Common myeloid progenitor, CD34-positive (primary cell): ENCODE measurements around the gene SGMS1.

ENCODE experiments used
- CTCF ChIA-PET: fragments of 350-600 bp; sonication (Branson Sonifier 250); formaldehyde crosslinking; loops from one replicate; lab custom pipeline; 2021; ENCODE audit warnings: antibody characterized with exemption; lab: Charles Lee
- POLR2A ChIA-PET: fragments of 350-600 bp; sonication (Branson Sonifier 250); formaldehyde crosslinking; loops from one replicate; lab custom pipeline; 2021; ENCODE audit warnings: antibody characterized with exemption; lab: Charles Lee
- DNase-seq, 3 donors: peaks; one replicate each; pipeline versions ENCODE4 v3.0.0 to v3.0.0-alpha.2; 2013
- H3K27ac ChIP-seq, 2 experiments: 1 replicate in 1 of 2; 2 replicates in 1 of 2; pipeline ENCODE4 v1.7.0; 2013; ENCODE audit warnings: inconsistent platforms in 2 of 2, low read length in 2 of 2, mild to moderate bottlenecking in 2 of 2, low read depth in 1 of 2, moderate library complexity in 1 of 2; ENCODE audit not compliant: severe bottlenecking in 2 of 2, insufficient read depth in 1 of 2, poor library complexity in 1 of 2
- H3K27me3 ChIP-seq, 5 experiments: replicated peaks in 2 of 5; 1 replicate in 3 of 5; 2 replicates in 2 of 5; pipeline versions ENCODE4 v1.6.1 to v1.7.0; 2013; ENCODE audit warnings: low read length in 4 of 5, mild to moderate bottlenecking in 2 of 5, moderate library complexity in 2 of 5, inconsistent platforms in 1 of 5; ENCODE audit not compliant: insufficient read depth in 5 of 5, control insufficient read depth in 4 of 5
- H3K36me3 ChIP-seq, 4 experiments: 1 replicate in 2 of 4; 2 replicates in 2 of 4; pipeline versions ENCODE4 v1.6.1 to v1.7.0; 2013; ENCODE audit warnings: low read length in 3 of 4, control low read depth in 1 of 4, mild to moderate bottlenecking in 1 of 4; ENCODE audit not compliant: control insufficient read depth in 4 of 4, insufficient read depth in 4 of 4
- H3K4me1 ChIP-seq, 4 experiments: 1 replicate in 3 of 4; 2 replicates in 1 of 4; pipeline versions ENCODE4 v1.6.1 to v1.7.1; 2013; ENCODE audit warnings: low read length in 3 of 4, mild to moderate bottlenecking in 3 of 4, control low read depth in 1 of 4, inconsistent platforms in 1 of 4, moderate library complexity in 1 of 4; ENCODE audit not compliant: control insufficient read depth in 4 of 4, insufficient read depth in 4 of 4; ENCODE audit errors: control extremely low read depth in 1 of 4
- H3K4me3 ChIP-seq, 7 experiments: 1 replicate in 4 of 7; 2 replicates in 3 of 7; pipeline versions ENCODE4 v1.5.1 to v1.7.0; 2013; ENCODE audit warnings: mild to moderate bottlenecking in 7 of 7, low read length in 6 of 7, moderate library complexity in 6 of 7, inconsistent platforms in 2 of 7, low read depth in 2 of 7, control low read depth in 1 of 7; ENCODE audit not compliant: insufficient read depth in 4 of 7, control insufficient read depth in 1 of 7; ENCODE audit errors: extremely low read depth in 1 of 7
- H3K9me3 ChIP-seq, 5 experiments: 1 replicate in 4 of 5; 2 replicates in 1 of 5; pipeline versions ENCODE4 v1.6.1 to v1.7.1; 2013; ENCODE audit warnings: low read length in 4 of 5, mild to moderate bottlenecking in 2 of 5, inconsistent platforms in 1 of 5, low read depth in 1 of 5, moderate library complexity in 1 of 5; ENCODE audit not compliant: control insufficient read depth in 4 of 5, insufficient read depth in 2 of 5; ENCODE audit errors: control extremely low read depth in 1 of 5
- WGBS: methylation state at CpG from one replicate; pipeline ENCODE4 v1.1.5; 2013; ENCODE audit not compliant: insufficient coverage; 5-methylcytosine and 5-hydroxymethylcytosine counted together

SGMS1 gene

GRCh38 chr10:50406457-50407070 lies 217.2 kb downstream of the SGMS1 start:
- CTCF ChIA-PET = interaction anchor here (0.6 to 1.6 kb wide), 3 partner anchors 12 to 152 kb away, joined by 3 to 5 read pairs (median 3); no protein-coding TSS in a partner anchor
- Histone ChIP-seq H3K27ac (no peak overlapping the region), H3K27me3 (no peaks in the 10 kb centered on the region), H3K36me3 (peaks cover 0 to 4% (median under 1%) of the 10 kb centered on the region in 4 experiments), H3K4me1 (no peaks in the 10 kb centered on the region), H3K4me3 (no peak overlapping the region), H3K9me3 (peaks cover 0 to 8% (median 4%) of the 10 kb centered on the region in 5 experiments)
- DNase-seq = no peak
- POLR2A ChIA-PET = no interaction called here
- WGBS = 100% methylated on average over 1 of the region's 2 CpGs

- no peaks in the 10 kb centered on the region for H3K27me3 ChIP-seq
Measured at GRCh38 chr10:50405723-50406122, 218.0 kb downstream of the SGMS1 start.

GRCh38 chr10:50404021-50404773 lies 219.6 kb downstream of the SGMS1 start:
- H3K4me1 ChIP-seq = no peaks in the 10 kb centered on the region
- peaks cover 0 to 8% (median 4%) of the 10 kb centered on the region in 5 experiments for H3K9me3 ChIP-seq
- no peaks in the 10 kb centered on the region for H3K27me3 ChIP-seq
- POLR2A ChIA-PET = interaction anchor here (0.6 kb wide), 1 partner anchor 176 kb away, joined by 4 read pairs; no protein-coding TSS in a partner anchor
- CTCF ChIA-PET = interaction anchor here (1.5 kb wide), 1 partner anchor 16 kb away, joined by 3 read pairs; no protein-coding TSS in a partner anchor
- H3K4me3 ChIP-seq = no peak overlapping the region
- no peak overlapping the region for H3K27ac ChIP-seq
- 98% methylated on average over 5 of the region's 7 CpGs for WGBS
- H3K36me3 ChIP-seq = peaks cover 0 to 4% (median 0%) of the 10 kb centered on the region in 4 experiments
- no peak for DNase-seq

More at GRCh38 chr10:50405723-50406122, 218.0 kb downstream of the SGMS1 start:
- DNase-seq = no peak
- POLR2A ChIA-PET = no interaction called here
- H3K4me1 ChIP-seq = no peaks in the 10 kb centered on the region
- H3K4me3 ChIP-seq = no peak overlapping the region
- H3K36me3 ChIP-seq = peaks cover 0 to 4% (median 0%) of the 10 kb centered on the region in 4 experiments
- CTCF ChIA-PET = interaction anchor here (0.6 to 1.6 kb wide), 3 partner anchors 13 to 153 kb away, joined by 3 to 5 read pairs (median 3); no protein-coding TSS in a partner anchor
- peaks cover 0 to 8% (median 4%) of the 10 kb centered on the region in 5 experiments for H3K9me3 ChIP-seq
- no peak overlapping the region for H3K27ac ChIP-seq

GRCh38 chr10:50403074-50403473 lies 220.7 kb downstream of the SGMS1 start:
- CTCF ChIA-PET = no interaction called here
- no peaks in the 10 kb centered on the region for H3K4me1 ChIP-seq

GRCh38 chr10:50402466-50402865 lies 221.3 kb downstream of the SGMS1 start:
- DNase-seq = no peak
- H3K4me3 ChIP-seq = no peak overlapping the region
- WGBS = no CpG with 5 or more reads among the region's 1 CpG
- H3K4me1 ChIP-seq = no peaks in the 10 kb centered on the region
- H3K27me3 ChIP-seq = no peaks in the 10 kb centered on the region
- no peak overlapping the region for H3K27ac ChIP-seq
- peaks cover 0 to 8% (median 4%) of the 10 kb centered on the region in 5 experiments for H3K9me3 ChIP-seq
- POLR2A ChIA-PET = interaction anchor here (0.5 kb wide), 1 partner anchor 222 kb away, joined by 3 read pairs; no protein-coding TSS in a partner anchor
- peaks cover 0 to 4% (median 0%) of the 10 kb centered on the region in 4 experiments for H3K36me3 ChIP-seq
- CTCF ChIA-PET = no interaction called here

More at GRCh38 chr10:50403074-50403473, 220.7 kb downstream of the SGMS1 start:
- peaks cover 0 to 8% (median 4%) of the 10 kb centered on the region in 5 experiments for H3K9me3 ChIP-seq
- no peak overlapping the region for H3K4me3 ChIP-seq
- peaks cover 0 to 4% (median 0%) of the 10 kb centered on the region in 4 experiments for H3K36me3 ChIP-seq
- H3K27ac ChIP-seq = no peak overlapping the region
- WGBS = no CpG with 5 or more reads among the region's 6 CpGs
- no peak for DNase-seq
- POLR2A ChIA-PET = no interaction called here
- H3K27me3 ChIP-seq = no peaks in the 10 kb centered on the region

GRCh38 chr10:50400694-50401093 lies 223.1 kb downstream of the SGMS1 start:
- no peak for DNase-seq
- 100% methylated on average over 3 of the region's 3 CpGs for WGBS
- Histone ChIP-seq H3K4me3 (no peak overlapping the region), H3K4me1 (peaks cover 0 to 11% (median 4%) of the 10 kb centered on the region in 4 experiments), H3K27ac (no peak overlapping the region), H3K27me3 (no peaks in the 10 kb centered on the region), H3K9me3 (no peaks in the 10 kb centered on the region), H3K36me3 (no peaks in the 10 kb centered on the region)
- CTCF ChIA-PET = interaction anchor here (1.0 to 1.3 kb wide), 3 partner anchors 15 to 33 kb away, joined by 3 to 4 read pairs (median 3); no protein-coding TSS in a partner anchor
- POLR2A ChIA-PET = no interaction called here
